ENCODE measurements around the gene GOLGA8S. TPM values are rescaled to one million over a fixed set of nuclear protein-coding genes. Genes with fewer than 3 reads are reported as not detected.
"Not testable (repeated sequence)": the region's sequence is repeated elsewhere in the genome, so short reads cannot be mapped to it uniquely, and the experiment has no call there.

The GOLGA8S gene
- total RNA-seq, 2 experiments from 2014 or later = 1.2 to 1.3 TPM

DNA sequence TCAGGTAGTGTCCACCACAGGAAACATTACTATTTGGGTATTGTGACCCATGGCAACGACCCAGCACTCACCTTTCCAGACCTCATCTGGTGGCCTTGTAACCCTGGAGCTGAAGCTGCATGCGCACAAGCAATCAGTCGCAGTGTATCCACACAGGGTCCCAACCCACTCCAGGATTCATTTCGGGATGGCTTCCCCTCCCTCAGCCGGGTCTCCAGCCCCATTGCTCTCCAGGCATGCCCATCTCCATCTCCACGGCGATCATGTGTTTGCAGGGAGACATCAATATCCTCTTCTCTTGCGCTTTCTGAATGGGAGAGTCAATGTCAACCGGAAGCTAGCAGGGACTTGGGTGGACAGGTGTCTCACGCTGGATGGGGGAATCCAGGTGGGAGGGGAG, 57.3 kb downstream of the GOLGA8S start:
- DNase-seq = no peak
- no peaks in the 10 kb centered on the region for H3K27me3 Mint-ChIP-seq
- no peaks in the 10 kb centered on the region for H3K4me1 Mint-ChIP-seq
- H3K27ac Mint-ChIP-seq = no peak overlapping the region
- no peaks in the 10 kb centered on the region for H3K36me3 Mint-ChIP-seq
- H3K9me3 Mint-ChIP-seq = peaks cover 2% of the 10 kb centered on the region
- no peak overlapping the region for H3K4me3 Mint-ChIP-seq
- no peak for ATAC-seq (ENCODE audit: low read depth)
- POLR2A ChIA-PET = no interaction called here

- H3K4me3 Mint-ChIP-seq; H3K4me1 Mint-ChIP-seq; H3K36me3 Mint-ChIP-seq; POLR2A ChIA-PET; H3K27me3 Mint-ChIP-seq; H3K27ac Mint-ChIP-seq; H3K9me3 Mint-ChIP-seq; DNase-seq; ATAC-seq (ENCODE audit: low read depth): not testable (repeated sequence)
These were observed 58.5 kb downstream of the GOLGA8S start for GRCh38 chr15:23412881-23413600.

Other genes with a start within 250 kb of the GOLGA8S start
- not detected for gene GOLGA6L1, start 217.9 kb upstream of the GOLGA8S start, total RNA-seq
- not detected for gene GOLGA6L26, start 20.6 kb upstream of the GOLGA8S start, total RNA-seq
- not detected for gene GOLGA6L2, start 92.5 kb downstream of the GOLGA8S start, total RNA-seq
- 1 to 10 TPM; 2.9 to 3.0 TPM for gene MKRN3, start 210.9 kb downstream of the GOLGA8S start, total RNA-seq

Data from activated naive CD8-positive, alpha-beta T cell treated with anti-CD3 and anti-CD28 coated beads, Interleukin-2, amount 10 ng/mL, durations not matched to agents 7 days and 5 days (primary cell).